DMS 273 (cell line): ENCODE results near the gene MME.

Experiments
- DNase-seq: peaks from one replicate; lab custom pipeline; 2025; ENCODE audit not compliant: unreplicated experiment; lab: John Stamatoyannopoulos, UW

Gene MME

GRCh38 chr3:155135003-155135402, 54.9 kb downstream of the MME start:
- DNase-seq, result no peak

- no peak for DNase-seq
These were observed 58.6 kb downstream of the MME start for GRCh38 chr3:155138677-155139076.

DNA sequence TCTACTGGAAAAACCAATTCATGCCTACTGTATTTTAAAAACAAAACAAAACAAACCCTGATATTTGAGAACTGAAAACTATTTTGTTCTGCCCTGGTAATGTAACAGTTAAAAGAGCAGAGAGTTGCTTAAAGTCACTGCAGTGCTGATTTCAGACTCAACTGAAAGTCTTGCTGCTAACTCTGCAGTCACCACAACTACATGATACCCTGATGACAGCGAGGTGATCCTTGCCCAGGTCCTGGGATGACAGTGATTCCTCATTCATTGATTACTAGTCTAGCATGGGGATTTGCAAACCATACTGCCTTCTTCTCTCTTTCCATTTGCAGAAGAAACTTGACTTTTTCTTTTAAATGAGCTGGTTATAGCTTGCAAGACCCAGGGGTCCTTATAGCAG, 67.5 kb downstream of the MME start:
- no peak for DNase-seq

DNA sequence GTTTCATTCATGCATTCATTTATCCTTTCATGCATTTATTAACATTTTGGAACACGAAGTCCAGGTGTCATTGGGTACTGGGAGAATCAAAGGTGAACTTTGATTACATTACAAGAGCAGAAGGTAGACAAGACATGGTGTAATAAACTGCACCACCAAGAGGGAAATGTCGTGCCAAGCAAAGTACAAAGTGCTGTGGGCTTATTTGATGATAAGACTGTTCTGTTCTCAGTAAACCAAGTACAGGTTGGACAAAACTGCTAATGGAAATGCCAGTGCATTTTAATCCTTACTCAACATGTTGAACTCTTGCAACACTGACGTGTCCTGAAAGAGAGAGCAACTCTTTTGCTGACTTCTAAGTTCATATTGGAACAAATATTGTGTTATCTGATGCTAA, 69.4 kb downstream of the MME start:
- no peak for DNase-seq

GRCh38 chr3:155153242-155154186, 73.4 kb downstream of the MME start:
- DNase-seq, result no peak

DNA sequence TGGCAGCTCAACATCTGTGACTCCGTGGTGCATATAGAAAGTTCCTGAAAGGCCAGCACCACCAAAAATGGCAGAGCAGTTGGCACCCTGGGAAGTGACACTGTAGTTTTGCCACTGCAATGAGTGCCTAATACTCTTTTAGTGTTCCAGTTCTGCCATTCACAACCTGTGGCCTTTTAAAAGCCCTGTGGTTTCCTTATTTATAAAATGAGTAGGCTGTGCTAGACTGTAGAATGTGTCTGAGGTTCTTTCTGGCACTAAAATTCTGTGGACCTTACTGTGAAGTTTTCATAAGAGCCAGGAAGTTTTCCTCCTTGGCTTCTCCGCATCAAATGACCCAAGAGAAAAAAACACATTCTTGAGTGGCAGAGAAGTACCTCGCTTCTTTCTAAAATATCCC, 74.1 kb downstream of the MME start:
- no peak for DNase-seq

DNA sequence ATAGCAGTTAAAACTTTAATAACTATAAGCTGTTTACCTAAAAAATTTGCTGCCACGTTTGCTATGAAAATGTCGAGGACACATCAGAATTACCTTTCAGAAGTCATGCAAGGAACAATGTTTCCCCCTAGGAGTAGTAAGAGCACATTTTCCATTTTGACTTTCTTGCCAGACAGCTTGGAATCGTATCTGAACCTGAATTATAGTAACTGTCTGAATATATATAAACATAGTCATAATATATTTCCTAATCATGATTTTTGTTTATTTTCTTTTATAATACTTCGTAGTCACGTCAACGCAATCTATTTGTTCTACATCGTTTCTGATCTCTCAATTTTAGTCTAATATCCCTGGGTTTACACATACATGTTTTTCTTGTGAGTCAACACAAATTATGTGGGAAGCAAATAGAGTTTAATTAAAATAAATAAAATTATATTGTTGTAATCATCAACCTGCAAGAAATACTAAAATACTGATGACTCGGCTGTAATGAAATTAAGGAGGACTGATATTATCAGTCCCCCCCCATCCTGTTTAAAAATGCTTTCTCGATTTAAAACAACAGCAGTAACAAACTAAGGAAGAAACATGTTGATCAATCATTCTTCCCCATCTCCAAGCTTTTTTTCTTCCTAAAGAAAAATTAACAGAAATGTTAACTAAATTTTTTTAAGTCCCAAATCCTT, 78.4 kb downstream of the MME start:
- no peak for DNase-seq

DNA sequence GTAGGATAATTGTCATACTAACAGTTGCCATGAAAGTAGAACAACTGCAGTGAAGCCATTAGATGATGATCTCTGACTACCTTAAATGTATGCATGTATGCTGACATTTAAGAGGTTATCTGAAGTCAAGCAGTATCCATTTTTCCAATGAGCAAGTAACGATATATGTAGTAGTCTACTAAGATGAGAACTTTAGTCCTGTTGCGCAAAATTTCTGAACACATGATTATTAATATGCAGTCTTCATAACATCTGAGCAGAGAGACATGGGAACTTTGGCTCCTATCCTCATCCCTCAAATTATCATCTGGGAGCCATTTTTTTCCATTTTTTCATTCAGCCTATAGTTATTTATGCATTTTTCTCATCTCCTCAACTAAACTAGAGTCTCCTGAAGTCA, 79.2 kb downstream of the MME start:
- DNase-seq, result no peak

GRCh38 chr3:155161640-155162292, 81.6 kb downstream of the MME start:
- DNase-seq, result no peak

DNA sequence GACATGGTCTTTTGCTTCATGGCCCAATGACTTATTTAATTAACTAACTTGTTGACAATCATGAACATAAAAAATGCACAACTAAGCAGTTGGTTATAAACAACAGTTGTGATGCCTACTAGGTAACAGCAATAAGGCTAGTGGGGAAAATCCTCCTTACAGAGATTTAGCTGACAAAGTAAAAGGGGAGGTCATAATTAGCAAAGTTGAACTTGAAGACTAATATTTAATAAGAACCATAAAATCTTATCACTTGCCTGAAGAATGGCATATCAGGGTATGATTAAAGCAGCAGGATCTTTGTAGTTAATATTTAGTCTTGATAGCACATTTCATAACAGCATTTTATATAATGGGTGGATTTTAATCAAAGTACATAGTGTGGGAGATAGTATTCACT, 84.2 kb downstream of the MME start:
- no peak for DNase-seq

- DNase-seq, result no peak
These were observed 86.3 kb downstream of the MME start for GRCh38 chr3:155166441-155166840.

DNA sequence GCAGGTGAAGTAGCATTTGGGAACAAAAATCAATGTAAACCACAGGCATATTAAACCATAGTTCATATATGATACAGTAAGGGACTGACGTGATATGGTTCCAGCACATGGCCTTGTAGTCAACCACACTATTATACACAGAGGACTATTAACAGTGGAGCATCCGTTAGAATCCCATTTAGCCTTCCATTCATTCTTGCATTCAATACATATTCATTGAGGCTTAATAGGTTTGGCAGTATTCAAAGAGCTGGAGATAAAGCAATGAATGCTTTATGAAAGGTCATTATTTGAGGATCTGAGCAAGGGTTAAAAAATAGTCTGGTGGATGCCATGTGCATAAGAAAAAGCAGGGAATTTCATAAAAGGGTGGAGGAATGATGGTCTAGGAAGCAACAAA, 89.1 kb downstream of the MME start:
- no peak for DNase-seq

GRCh38 chr3:155173771-155174170, 93.7 kb downstream of the MME start:
- DNase-seq, result no peak

DNA sequence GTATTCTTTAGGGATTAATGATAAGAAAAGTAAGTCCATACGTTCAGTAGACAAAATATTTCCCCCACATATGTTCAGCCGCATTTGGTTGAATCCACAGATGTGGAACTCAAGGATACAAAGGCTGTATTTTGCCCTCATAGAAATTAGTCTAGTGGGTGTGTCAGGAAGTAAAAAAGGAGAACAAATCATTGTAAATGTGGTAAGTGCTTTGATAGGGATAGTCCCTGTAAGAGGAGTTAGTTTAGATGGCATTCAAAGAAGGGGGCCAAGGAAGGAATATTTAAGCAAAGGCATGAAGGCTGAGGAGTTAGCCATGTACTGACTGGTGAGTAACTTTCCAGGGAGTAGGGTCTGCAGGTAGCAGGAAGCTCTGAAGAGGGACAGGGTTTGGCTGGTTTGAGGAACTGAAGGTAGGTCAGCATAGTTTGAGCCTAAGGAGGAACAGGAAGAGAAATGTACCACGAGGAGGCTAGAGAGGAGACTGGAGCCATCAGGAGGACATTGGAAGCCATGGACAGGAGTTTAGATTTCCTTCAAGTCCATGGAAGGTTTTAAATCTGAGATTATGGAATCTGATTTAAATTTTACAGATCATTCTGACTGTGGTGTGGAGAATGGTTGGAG, 98.8 kb downstream of the MME start:
- no peak for DNase-seq

DNA sequence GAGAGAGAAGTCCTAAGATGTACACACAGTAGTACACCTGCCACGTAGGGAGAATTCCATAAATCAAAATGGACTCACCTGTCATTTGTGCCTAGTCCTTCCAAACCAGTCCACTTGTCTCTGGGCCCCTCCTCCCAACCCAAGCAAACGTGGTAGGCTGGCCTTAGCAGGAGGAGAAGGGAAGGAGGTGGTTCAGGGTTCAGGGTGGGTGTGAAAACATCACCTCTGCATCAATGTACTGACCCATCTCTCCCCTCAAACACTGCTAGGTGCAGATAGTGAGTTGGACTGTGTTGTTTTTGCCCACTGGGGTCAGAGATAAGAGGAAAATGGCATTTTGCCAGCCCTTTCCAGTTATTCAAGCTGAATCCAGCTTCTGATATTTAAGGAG, 99.3 kb downstream of the MME start:
- DNase-seq, result peak; percentile 6

DNA sequence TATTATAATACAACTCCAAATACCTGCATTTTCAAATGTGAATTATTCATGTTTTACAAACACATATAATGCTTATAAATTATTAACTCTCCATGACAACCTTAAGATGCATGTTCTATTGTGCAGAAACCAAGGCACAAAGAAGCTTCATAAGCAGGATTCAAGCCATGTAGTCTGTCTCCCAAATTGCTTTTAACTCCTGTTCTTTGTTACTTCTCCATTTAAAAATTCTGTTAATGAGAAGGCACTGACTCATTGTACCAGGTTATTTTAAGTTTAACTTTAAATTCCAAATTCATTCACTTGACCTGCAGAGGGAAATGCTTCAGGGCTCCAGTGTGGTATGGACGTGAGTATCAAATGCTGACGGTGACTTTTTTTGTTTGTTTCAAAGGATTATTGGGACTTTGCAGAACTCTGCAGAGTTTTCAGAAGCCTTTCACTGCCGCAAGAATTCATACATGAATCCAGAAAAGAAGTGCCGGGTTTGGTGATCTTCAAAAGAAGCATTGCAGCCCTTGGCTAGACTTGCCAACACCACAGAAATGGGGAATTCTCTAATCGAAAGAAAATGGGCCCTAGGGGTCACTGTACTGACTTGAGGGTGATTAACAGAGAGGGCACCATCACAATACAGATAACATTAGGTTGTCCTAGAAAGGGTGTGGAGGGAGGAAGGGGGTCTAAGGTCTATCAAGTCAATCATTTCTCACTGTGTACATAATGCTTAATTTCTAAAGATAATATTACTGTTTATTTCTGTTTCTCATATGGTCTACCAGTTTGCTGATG, 100.0 kb downstream of the MME start:
- DNase-seq, result no peak

- no peak for DNase-seq
These were observed 102.3 kb downstream of the MME start for GRCh38 chr3:155182467-155182866.

DNA sequence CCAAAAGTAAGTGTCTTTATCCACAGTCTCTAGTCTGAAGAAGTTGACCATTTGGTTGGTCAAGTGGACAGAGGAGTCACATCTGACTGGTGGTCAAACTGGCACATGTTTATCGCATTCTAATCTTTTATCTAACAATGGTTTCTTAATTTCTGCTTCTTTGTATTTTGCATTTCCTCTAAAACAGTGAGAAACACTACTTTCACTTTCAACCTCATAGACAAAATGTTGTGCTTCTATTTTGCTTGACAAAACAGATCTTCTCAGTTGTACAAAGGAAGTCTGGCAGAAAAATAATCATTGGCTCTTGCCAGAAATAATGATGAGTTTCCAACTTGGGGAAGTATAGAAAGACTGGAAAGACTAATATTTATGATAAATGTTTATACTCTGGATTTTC, 103.9 kb downstream of the MME start:
- no peak for DNase-seq

DNA sequence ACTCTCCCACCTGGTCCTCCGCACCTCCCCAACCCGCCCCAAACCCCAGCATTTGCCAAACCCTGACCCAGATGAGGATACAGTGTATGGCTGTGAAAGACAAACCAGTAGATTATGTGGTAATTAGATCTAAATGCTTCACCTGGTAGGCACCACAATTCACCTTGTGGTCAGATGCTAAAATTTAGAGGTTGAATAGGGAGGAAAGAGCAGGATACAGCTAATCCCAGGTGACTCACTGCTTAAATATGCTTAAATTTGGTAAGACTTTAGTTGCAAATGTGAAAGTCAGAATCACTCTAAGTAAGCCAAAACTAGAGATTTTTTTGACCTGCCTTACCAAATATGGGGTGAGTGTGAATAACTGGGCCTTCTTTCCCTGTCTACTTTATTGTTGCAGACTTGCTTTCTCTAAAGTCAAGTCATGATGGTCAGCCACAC, 105.5 kb downstream of the MME start:
- no peak for DNase-seq

DNA sequence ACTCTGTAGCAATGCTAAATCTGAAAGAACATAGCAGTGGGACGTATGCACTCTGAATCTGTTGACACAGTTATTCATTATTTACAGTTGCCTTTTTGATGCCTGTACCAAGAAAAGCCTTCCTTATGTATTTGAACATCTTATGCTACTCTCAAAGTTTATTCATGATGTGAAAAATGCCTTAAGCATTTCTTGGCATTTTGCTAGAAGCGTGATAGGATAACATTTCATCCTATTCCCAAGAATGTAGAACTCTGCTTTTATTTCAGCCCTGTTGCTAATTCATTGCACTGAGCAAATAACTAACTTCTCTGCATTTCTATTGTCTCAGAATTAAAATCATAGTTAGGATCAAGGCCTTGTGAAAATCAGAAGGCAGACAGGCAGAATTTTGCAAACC, 107.9 kb downstream of the MME start:
- DNase-seq, result no peak

- no peak for DNase-seq
These were observed 109.4 kb downstream of the MME start for GRCh38 chr3:155189478-155189877.
